NCI-H146 (cell line): ENCODE results near the gene MCM10.
"Not testable (repeated sequence)": the region's sequence is repeated elsewhere in the genome, so short reads cannot be mapped to it uniquely, and the experiment has no call there.

ENCODE experiments used
- DNase-seq: peaks from one replicate; lab custom pipeline; 2025; lab: John Stamatoyannopoulos, UW

The MCM10 gene

DNA sequence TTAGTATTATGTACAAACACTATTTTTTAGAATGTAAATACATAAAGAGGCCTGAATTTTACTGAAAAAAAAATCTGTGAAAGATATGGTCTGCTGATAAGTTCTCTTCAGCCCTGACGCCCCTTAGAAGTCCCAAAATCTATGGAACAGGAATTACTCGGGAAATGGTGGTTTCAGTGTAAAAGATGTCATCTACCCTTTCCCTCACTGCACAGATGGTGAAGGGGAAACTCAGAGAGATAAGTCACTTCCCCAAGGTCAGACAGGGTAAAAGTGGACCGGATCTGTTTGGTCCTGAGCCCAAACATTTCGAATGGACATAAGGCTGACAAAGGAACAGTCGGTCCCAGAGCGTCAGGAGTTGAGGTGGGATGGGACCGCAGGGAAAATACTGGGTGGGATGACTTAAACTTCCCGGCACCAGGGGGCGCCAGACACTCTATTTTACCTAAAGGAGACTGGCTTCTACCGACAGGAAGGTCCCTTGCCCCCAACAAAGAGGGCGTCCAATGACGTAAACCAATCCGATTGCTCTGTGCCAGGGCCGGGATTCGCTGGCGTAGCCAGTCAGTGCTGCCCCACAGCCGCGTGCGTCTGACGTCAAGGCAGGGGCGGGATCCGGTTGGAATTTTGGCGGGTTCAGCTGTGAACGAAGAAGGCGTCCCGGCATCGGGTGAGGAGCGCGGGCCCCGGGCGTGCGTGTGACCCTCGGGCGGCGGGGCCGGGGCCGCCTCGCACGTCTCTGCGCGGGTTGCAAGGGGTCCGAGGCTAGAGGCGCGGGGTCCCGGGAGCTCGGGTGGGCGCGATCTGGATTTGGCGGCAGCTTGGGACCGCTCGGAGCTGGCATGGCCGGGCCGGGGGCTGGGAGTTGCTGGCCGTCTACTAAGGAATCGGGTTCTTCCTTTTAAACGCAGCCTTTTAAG, at the start of gene MCM10:
Gene MCM10, plus strand, starts transcription at position 625 of the 923 bp plus-strand sequence. CDS start 2,645 bp downstream, outside the sequence.
- peak; percentile 100 for DNase-seq

DNA sequence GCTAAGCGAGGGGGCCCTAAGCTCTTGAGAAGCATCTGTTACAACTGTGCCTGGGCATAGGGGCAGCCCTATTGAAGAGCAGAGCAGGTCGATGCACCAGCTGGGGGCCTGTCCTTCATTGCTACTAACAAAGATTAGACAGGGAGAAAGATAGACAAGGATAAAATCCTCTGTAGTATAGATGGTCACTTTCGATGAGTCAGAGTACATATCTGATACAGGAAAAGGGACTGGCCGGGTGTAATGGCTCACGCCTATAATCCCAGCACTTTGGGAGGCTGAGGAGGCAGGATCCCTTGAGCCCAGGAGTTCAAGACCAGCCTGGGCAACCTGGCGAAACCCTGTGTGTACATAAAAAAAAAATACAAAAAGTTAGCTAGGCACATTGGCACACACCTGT, 47.8 kb upstream of the MCM10 start:
- DNase-seq: no peak

DNA sequence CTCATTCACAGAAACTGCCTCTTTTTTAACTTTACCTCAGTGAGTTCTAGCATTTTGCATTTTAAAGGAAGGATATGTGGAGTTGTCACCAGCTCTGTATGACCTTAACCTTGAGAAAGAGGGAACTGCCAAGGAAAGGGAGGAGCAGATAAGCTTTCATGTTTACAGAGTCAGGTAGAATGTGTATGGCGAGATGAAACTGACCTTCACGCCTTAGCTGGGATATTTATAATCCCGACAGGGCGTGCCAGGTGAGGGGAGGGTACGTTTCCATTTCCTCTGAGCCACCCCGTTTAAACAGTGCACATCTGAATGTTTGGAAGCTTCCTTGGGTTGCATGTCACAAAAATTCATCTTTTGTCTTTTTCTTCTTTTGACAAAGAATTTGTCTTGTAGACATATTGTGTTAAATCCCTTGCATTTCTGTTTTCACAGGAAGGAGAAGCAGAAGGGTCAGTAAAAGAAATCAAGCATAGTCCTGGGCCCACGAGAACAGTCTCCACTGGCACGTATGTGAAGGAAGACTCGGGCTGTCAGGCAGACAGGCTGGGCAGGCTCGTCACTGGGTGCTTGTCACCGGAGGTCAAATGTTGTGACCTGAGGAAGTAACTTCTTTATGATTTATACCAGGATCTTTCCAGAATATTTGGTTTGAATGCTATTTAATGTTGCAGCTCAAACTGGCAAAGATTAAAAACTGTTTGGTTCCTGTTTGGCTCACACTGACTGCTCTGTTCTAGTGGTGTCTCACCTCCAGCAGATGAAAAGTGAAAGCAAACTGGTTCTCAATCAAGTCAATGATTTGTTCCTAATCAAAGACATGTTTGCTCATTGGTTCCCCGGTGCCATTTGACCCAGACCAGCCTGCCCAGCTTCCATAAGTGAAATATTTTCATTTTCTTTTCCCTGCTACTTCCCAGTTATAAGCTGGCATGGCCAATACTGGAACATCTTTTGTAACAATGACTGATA, 45.2 kb upstream of the MCM10 start:
- no peak for DNase-seq

DNA sequence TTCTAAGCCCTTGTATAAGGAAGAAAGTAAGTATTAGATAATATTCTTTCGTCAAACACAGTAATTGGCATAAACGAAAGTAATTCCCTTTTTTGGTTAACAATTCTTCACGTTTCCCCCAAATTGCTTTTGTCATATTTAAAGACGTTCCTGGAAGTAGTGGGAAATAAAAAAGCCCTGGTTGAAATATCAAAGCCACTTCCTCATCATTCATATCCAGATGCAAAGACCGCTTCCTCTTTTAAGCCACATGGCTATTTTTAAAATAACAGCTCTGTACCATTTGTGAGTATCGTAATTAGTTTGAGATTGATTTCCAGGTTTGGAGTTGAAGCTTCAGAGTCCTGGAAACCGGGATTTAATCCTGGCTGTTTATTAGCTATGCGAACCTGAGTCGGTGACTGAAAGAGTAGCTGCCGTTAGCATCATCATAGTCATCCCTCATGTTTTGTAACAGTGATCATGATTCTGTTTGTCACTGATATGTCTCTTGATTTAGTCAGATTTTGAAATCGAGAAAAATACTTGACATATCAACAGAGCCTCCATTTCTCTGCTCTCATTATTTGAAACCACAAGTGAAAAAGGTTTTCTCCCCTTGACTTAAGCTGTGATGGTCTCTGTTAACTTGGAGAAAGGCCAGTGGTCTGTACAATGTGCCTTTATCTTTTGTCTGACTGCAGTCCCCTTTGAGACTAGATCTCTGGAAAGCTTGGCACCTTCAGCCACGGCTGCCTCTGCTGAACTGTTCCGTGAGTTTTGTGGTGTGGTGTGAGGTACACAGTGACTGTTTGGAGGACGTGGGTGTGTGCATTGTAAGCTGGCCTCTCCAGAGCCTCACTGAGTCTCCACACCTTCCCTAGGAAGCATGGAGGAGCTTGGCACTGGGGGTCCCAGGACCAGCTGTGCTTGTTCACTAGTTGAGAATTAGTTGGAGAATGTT, 43.2 kb upstream of the MCM10 start:
- no peak for DNase-seq

DNA sequence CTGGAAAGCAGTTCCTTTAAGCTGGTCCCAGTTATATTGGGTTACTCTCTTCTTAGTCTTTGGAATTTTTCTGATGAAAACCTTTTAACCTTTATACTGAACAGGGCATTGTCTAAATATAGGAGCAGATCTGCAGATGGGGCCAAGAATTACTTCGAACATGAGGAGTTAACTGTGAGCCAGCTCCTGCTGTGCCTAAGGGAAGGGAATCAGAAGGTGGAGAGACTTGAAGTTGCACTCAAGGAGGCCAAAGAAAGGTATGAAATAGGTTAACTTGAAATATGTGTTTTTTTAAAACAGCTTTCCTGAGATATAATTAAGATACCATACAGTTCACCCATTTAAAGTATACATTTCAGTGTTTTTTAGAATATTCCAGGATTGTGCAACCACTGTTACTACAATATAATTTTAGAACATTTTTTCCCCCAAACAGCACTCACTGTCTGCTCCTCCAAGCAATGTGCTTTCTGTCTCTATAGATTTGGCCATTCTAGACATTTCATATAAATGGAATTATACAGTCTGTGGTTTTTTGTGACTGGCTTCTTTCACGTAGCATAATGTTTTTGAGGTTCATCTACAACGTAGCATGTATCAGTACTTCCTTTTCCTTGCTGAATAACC, 42.5 kb upstream of the MCM10 start:
- DNase-seq: no peak

DNA sequence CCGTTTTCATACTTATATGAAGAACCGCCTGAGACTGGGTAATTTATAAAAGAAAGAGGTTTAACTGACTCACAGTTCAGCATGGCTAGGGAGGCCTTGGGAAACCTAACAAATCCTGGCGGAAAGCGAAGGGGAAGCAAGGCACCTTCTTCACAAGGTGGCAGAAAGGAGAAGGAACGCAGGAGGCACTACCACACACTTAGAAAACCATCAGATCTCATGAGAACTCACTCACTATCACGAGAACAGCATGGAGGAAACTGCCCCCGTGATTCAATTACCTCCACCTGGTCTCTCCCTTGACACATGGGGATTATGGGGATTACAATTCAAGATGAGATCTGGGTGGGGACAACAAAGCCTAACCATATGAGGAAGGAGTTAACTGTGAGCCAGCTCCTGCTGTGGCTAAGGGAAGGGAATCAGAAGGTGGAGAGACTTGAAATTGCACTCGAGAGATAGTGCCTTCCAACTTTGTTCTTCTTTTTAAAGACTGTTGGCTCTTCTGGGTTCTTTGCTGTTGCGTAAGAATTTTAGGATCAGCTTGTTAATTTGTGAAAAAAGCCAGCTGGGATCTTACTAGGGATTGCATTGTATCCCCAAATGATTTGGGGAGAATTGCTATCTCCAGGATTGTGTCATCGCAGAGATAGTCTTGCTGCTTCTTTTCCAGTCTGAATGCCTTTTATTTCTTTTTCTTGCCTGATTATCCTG, 40.4 kb upstream of the MCM10 start:
- DNase-seq: no peak

DNA sequence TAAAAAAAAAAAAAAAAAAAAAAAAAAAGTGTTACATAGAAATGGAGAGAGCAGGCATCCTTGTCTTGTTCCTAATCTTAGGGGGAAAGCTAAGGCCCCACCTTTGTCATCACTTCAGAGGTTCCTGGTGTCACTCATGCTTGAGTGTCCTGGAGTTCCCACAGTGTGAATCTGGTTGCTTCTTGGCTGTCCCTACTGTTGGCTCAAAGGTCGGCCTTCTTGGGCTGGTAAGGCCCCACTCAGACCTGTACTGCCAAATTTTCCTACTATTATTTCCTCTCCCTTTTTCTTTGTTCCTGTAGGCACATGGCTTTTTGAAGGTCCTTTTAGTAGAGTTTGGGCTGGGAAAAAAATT, 39.9 kb upstream of the MCM10 start:
- DNase-seq: no peak

DNA sequence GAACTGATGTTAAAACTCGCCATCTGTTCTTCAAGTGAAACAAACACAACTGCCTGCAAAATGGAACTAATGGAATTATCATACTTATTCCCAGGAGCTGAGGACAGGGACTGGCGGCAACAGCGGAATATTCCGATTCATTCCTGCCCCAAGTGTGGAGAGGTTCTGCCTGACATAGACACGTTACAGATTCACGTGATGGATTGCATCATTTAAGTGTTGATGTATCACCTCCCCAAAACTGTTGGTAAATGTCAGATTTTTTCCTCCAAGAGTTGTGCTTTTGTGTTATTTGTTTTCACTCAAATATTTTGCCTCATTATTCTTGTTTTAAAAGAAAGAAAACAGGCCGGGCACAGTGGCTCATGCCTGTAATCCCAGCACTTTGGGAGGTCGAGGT, 24.7 kb upstream of the MCM10 start:
- DNase-seq: no peak

DNA sequence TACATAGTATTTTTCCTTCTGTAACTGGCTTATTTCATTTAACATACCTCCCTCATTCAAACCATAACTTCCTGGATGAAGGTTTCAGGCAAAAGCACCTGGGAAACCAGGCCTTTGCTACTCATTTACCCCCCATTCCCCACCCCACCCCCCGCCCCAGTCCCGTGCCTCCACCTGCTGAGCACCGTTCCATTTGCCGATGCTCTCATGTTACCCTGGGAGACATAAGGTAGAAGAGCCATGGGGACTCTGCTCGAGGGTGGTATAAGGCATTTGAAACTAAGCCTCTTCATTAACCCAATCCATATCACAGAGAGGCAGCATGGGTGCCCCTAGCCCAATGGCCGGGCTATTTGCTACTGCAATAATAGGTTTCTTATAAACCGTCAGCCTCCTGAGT, 22.2 kb upstream of the MCM10 start:
- DNase-seq: peak; percentile 47

DNA sequence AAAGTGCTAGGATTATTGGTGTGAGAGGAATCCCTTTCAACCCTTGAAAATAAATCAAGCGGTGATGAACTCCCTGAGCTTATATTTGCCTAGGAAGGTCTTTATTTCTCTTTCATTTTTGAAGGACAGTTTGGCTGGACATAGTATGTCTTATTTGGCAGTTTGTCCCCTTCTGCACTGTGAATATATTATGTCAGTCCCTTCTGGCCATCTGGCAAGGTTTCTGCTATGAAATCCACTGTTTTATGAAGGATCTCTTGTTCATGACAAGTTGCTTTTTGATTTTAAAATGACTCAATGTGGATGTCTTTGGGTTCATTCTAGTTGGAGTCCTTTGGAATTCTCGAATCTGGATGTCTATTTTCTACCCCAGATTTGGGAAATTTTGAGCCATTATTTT, 21.7 kb upstream of the MCM10 start:
- DNase-seq: no peak

DNA sequence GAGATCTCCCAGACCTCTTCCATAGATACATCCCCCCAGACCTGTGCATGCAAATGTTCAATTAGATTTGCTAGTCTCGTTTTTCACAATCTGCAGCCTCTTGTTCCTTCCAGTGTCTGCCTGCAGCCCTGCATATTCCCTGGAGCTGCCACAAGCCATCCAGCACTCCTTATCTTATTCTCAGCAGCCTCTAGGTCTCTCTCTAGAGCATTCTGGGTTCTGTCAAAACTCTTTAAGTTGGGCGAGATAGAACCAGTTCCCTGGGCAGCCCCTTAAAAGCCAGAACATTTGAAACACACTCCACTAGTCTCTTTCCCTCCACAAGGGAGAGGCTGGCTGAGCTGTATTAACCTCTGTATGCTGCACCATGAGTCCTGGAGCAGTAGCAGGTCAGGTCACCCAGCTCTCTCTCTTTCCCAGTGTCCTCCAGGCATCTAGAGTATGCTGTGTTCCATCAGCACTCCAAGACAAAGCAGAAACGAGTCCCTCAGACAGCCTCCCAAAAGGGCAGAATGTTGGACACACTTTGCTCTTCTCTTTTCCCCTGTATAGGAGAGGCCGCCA, 20.6 kb upstream of the MCM10 start:
- no peak for DNase-seq

DNA sequence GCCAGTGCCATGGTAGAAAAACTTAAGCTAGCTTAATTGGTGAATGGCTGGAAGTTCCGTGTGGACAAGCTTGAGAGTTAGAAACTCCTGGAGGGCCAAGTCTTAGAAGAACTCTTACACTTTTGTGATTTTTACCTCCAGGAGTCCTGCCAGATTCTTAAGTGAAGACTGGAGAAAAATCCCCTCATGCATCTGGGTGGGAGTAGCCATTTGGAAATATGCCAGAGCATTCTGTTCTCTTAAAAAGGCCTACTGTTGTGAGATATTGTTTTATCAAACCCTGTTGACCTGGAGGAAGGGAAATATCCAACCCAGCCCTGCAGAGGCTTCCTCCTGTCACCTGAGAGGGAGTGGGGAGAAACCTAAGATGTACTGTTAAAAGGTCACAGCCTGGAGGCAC, 17.6 kb upstream of the MCM10 start:
- no peak for DNase-seq

DNA sequence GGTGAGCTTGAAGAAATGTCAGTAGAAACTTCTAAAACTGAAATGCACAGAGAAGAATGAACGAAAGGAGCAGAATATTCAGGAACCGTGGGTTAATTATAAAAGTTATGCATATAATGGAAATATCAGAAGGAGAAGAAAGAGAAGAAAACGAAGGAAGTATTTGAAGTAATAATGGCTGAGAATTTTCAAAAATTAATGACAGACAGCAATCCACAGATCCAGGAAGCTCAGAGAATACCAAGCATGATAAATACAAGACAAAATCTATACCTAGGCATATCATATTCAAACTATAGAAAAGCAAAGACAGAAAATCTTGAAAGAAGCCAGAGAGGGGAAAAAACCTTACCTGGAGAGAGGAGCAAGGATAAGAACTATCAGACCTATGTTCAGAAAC, 16.5 kb upstream of the MCM10 start:
- DNase-seq: no peak

DNA sequence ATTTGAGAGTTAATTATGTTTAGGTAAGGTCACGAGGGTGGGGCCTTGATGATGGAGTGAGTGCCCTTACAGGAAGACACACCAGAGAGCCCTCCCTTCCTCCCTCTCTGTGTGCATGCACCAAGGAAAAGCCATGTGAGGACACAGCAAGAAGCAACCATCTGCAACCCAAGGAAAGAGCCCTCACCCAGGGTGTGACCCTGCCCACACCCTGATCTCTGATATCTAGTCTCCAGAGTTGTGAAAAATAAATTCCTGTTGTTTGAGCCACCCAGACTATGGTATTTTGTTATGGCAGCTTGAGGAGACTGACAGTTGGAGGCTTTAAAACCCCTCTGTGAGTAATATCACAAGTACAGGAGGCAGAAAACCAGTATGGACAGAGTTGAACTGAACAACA, 15.0 kb upstream of the MCM10 start:
- no peak for DNase-seq

DNA sequence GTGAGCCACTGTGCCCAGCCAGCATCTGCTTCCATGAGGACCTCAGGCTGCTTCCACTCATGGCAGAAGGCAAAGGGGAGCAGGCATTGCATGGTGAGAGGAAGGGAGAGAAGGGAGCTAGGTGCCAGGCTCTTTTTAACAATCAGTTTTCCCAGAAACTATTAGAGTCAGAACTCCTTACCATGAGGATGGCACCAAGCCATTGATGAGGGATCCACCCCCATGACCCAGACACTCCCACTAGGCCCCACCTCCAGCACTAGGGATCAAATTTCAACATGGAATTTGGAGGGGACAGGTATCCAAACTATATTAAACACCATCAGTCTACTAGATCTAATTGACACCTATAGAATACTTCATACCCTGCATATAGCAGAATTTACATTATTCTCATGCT, 14.2 kb upstream of the MCM10 start:
- DNase-seq: no peak

DNA sequence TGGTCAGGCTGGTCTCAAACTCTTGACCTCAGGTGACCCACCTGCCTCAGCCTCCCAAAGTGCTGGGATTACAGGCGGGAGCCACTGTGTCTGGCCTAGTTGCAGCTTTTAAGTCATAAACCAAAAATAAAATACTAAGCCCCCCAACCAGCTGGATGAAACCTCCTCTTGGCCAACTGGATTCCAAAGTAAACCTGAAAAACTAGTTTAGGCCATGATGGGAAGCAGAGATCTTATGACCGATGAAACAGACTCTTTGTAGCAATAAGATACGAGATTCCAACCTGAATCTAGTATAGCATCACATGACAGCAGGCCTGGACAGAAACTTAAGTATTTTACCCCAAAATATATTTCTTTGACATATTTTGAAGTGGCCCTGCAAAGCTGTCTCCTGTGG, 9.1 kb upstream of the MCM10 start:
- no peak for DNase-seq

DNA sequence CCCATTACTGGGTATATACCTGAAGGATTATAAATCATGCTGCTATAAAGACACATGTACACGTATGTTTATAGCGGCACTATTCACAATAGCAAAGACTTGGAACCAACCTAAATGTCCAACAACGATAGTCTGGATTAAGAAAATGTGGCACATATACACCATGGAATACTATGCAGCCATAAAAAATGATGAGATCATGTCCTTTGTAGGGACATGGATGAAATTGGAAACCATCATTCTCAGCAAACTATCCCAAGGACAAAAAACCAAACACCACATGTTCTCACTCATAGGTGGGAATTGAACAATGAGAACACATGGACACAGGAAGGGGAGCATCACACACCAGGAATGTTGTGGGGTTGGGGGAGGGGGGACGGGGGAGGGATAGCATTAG, 5.5 kb upstream of the MCM10 start:
- DNase-seq: not testable (repeated sequence)

DNA sequence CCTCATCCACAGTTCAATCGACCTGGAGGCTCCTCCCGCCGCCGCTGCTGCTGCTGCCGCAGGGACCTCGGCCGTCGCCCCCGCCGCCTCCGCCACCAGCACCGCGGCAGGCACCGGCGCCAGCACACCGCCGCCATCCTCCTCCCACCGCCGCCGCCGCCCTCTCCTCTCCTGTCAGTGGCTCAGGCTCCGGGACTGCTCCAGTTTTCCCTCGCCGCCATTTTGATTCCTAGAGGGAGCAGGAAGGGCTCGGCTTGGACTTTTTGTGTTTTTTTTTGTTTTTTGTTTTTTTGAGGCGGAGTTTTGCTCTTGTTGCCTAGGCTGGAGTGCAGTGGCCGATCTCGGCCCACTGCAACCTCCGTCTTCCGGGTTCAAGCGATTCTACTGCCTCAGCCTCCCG, 3.0 kb upstream of the MCM10 start:
- DNase-seq: peak; percentile 45

DNA sequence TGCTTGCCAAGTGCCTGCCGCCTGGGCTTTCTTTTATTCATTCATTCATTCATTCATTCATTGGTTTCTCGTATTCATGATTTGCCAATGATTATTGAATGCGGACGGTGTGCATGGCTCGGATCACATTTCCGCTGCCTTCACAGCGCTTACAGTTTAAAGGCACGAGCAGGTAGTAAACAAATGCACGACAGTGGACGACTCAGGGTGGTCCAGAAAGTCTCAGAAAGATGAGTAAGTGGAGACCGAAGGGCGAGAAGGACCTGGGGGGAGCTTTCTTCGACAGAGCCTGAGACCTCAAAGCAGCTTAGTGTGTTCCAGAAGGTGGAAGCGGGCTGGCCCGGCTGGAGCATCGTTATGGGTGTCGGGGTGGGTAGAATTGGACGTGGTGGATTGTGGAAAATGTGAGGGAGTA, 506 bp downstream of the MCM10 start:
- peak; percentile 33 for DNase-seq

DNA sequence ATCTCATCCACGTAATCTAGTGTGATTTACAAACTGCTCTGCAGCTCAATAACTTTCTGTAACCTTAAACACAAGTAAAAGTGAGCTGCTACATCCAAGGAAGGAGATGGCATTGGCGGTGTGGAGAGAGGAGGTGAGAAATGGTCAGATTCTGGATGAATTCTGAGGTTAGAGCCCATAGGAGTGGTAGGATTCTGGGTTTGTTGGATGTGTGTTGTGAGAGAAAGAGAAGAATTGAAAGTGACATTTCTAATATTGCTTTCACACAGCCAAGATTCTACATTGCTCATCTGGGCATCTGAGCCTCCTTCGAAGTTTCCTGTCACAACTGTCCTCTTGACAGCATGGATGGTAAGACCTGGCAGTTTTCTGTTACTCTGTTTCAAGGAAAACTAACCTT, 2.5 kb downstream of the MCM10 start:
- no peak for DNase-seq
